Mesothelial cell of epicardium (in vitro differentiated cells): Measurements from ENCODE around the gene BLMH. TPM values are rescaled to one million over a fixed set of nuclear protein-coding genes. Genes with fewer than 3 reads are reported as not detected.

Experiments used
- DNase-seq, 2 experiments: peaks; one replicate each; pipeline ENCODE4 v3.0.0; 2021; ENCODE audit warnings: low spot score in 2 of 2; ENCODE audit not compliant: unreplicated experiment in 2 of 2
- H3K27ac Mint-ChIP-seq: 2 replicates; pipeline ENCODE4 v1.8.0; 2021; ENCODE audit warnings: mixed read lengths
- H3K27me3 Mint-ChIP-seq: 2 replicates; pipeline ENCODE4 v1.8.0; 2021; ENCODE audit warnings: low read depth, mixed read lengths
- H3K36me3 Mint-ChIP-seq: 2 replicates; pipeline ENCODE4 v1.8.0; 2021; ENCODE audit warnings: mixed read lengths
- H3K4me1 Mint-ChIP-seq: 2 replicates; pipeline ENCODE4 v1.8.0; 2021; ENCODE audit warnings: mixed read lengths
- H3K4me3 Mint-ChIP-seq: 2 replicates; pipeline ENCODE4 v1.8.0; 2021; ENCODE audit warnings: mild to moderate bottlenecking, moderate library complexity, mixed read lengths
- H3K9me3 Mint-ChIP-seq: 2 replicates; pipeline ENCODE4 v1.8.0; 2021; ENCODE audit warnings: mixed read lengths
- total RNA-seq: library from RNA; stranded (reverse); gene quantifications from 3 replicates; pipeline ENCODE4 v1.2.1, GENCODE V29; 2021
- TF ChIP-seq, protein P1 (sequence below): fragments of 200-600 bp; sonication (generic); IDR thresholded peaks from one replicate; pipeline ENCODE4 v1.5.0; 2021; ENCODE audit warnings: antibody characterized with exemption; ENCODE audit not compliant: unreplicated experiment

Gene BLMH
- total RNA-seq, 1 donor from 2014 or later = 46.4 TPM

DNA sequence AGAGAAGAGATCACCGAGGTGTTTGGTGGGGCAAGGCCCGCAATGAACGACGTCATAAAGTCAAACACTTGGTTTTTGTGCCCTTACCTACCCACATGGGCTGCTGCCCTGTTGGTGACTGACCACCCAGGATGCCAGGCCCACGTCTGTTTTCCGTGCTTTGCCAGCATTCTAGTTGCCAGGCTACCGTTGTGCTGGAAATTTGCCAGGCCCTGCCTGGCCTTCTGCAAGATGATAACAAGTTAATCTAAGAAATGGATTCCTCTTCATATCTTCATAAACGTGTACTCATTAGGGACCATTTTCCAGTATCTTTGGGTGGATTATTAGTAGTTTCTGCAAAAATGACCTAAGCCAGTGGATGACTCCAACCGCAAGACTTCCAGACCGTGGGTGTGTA, 91.6 kb downstream of the BLMH start:
- Mint-ChIP-seq H3K36me3 (no peaks in the 10 kb centered on the region), H3K27ac (no peak overlapping the region), H3K4me3 (no peak overlapping the region), H3K4me1 (peaks cover 7% of the 10 kb centered on the region), H3K27me3 (no peaks in the 10 kb centered on the region), H3K9me3 (no peaks in the 10 kb centered on the region)
- TF ChIP-seq, protein P1, sequence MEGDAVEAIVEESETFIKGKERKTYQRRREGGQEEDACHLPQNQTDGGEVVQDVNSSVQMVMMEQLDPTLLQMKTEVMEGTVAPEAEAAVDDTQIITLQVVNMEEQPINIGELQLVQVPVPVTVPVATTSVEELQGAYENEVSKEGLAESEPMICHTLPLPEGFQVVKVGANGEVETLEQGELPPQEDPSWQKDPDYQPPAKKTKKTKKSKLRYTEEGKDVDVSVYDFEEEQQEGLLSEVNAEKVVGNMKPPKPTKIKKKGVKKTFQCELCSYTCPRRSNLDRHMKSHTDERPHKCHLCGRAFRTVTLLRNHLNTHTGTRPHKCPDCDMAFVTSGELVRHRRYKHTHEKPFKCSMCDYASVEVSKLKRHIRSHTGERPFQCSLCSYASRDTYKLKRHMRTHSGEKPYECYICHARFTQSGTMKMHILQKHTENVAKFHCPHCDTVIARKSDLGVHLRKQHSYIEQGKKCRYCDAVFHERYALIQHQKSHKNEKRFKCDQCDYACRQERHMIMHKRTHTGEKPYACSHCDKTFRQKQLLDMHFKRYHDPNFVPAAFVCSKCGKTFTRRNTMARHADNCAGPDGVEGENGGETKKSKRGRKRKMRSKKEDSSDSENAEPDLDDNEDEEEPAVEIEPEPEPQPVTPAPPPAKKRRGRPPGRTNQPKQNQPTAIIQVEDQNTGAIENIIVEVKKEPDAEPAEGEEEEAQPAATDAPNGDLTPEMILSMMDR = no peak
- DNase-seq = no peak

DNA sequence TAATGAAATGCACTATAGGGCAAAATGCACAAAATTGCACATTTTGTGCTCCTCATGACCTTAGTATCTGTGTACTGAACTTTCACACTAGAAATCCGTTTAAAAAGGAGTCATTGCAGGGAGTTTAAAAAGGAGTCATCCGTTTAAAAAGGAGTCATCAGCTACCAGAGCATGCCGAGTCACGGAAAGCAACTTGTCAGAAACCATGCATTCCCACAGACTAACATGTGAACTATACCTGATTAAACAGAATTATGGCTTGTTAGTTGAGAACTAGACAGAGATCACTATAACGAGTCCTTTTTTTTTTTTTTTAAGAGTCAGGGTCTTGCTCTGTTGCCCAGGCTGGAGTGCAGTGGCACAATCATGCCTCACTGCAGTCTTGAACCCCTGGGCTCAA, 92.1 kb downstream of the BLMH start:
- no peak overlapping the region for H3K4me3 Mint-ChIP-seq
- peaks cover 7% of the 10 kb centered on the region for H3K4me1 Mint-ChIP-seq
- TF ChIP-seq, protein P1 = no peak
- no peak for DNase-seq
- H3K27me3 Mint-ChIP-seq = no peaks in the 10 kb centered on the region
- no peaks in the 10 kb centered on the region for H3K36me3 Mint-ChIP-seq
- H3K27ac Mint-ChIP-seq = no peak overlapping the region
- H3K9me3 Mint-ChIP-seq = no peaks in the 10 kb centered on the region

Other genes starting within 250 kb of the BLMH start
- 27.9 to 32.7 TPM (median 30.2 TPM) in 3 replicates for gene NSRP1, start 175.1 kb downstream of the BLMH start, total RNA-seq
- gene SLC6A4, start 56.2 kb downstream of the BLMH start, total RNA-seq = 0.84 to 1.1 TPM (median 0.91 TPM) in 3 replicates
- gene TMIGD1, start 42.1 kb upstream of the BLMH start, total RNA-seq = not detected in 3 replicates
- 49.3 to 58.3 TPM (median 54.1 TPM) in 3 replicates for gene CPD, start 87.0 kb upstream of the BLMH start, total RNA-seq
- gene GOSR1, start 185.5 kb upstream of the BLMH start, total RNA-seq = 58.7 to 64.5 TPM (median 64.3 TPM) in 3 replicates